GM18873 (cell line): ENCODE measurements around the gene GPR171.

Source experiments
- ATAC-seq: cut with Tn5 transposase; IDR thresholded peaks from one replicate; pipeline ENCODE4 v1.9.1; 2021; ENCODE audit warnings: mild to moderate bottlenecking, moderate library complexity, moderate number of reproducible peaks; ENCODE audit not compliant: unreplicated experiment, low FRiP score

GPR171 gene

DNA sequence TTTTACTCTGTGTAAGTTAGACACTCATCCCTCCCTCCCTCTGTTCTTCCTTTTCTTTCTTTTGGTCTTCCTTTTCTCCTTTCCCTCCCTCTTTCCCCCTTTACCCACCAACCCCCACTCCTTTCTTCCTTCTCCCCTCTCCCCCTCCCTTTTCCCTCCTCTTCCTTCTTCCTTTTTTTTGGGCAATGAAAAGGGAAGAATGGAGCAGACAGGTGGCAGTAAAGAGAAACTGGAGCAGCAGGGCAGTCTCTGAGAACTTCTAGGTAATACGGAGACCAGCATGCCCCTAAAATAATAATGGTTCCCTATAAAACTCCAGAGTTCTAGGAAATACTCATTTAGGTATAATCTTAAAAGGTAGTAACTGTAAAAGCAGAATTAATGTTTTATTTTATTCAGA is 11.4 kb upstream of the GPR171 start:
- no peak for ATAC-seq

DNA sequence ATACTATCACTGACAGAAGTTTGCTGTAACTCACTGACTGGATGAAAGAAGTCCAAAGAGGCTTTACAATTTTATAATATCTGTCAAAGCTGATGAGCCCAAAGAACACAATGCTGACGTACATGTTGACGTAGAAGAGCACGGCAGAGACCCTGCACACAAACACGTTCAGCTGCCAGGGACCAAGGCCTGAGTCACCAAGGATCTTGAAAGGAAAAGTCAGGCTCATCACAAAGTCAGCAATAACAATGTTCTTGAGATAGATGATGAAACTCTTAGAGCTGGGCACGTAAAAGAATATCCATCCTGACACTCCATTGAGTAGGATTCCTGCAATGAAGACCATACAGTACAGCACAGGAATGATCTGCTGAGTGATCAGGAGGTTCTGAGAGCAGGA is 10.9 kb upstream of the GPR171 start:
- ATAC-seq, result no peak

- ATAC-seq, result no peak
Observed at GRCh38 chr3:151213151-151213550, 10.1 kb upstream of the GPR171 start.

- no peak for ATAC-seq
Observed at GRCh38 chr3:151210676-151211381, 7.8 kb upstream of the GPR171 start.

DNA sequence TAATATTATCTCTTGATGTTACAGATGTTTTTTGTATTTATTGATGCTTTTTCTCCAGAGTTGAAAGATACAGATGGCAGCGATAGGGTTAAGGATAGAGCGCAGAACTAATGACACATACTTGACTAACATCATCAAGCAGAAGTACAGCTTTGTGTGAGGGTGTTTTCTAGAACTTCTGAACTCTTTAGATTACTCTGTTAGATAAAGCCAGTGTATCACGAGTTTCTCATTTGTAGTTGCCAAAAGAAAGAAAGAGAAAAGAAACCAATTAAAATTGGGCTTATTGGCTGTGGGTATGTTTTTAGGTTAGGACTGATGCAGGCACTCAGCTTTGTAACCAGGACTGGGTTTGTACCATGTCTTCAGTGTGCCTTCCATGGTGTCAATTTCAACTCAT is 6.6 kb upstream of the GPR171 start:
- ATAC-seq, result no peak

GRCh38 chr3:151206201-151206600 is 3.2 kb upstream of the GPR171 start:
- ATAC-seq, result no peak

DNA sequence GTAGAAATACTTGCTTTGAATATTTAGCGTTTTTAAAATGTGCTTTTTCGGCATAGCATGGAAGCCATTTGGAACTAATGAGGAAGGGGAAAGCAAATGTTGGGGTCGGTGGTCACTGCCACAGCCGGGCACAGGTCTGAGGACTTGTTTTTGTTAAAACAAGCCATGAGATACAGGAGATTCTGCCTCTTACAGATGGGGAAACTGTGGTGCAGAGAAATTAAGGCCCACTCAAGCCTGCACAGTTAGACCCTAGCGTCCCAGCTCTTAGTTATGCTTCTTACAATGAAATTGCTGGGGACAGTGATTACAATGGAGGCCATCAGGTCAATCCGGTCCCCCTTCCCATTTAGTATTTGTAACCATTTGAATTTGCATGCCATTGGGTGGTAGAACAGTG is 2.5 kb upstream of the GPR171 start:
- no peak for ATAC-seq

DNA sequence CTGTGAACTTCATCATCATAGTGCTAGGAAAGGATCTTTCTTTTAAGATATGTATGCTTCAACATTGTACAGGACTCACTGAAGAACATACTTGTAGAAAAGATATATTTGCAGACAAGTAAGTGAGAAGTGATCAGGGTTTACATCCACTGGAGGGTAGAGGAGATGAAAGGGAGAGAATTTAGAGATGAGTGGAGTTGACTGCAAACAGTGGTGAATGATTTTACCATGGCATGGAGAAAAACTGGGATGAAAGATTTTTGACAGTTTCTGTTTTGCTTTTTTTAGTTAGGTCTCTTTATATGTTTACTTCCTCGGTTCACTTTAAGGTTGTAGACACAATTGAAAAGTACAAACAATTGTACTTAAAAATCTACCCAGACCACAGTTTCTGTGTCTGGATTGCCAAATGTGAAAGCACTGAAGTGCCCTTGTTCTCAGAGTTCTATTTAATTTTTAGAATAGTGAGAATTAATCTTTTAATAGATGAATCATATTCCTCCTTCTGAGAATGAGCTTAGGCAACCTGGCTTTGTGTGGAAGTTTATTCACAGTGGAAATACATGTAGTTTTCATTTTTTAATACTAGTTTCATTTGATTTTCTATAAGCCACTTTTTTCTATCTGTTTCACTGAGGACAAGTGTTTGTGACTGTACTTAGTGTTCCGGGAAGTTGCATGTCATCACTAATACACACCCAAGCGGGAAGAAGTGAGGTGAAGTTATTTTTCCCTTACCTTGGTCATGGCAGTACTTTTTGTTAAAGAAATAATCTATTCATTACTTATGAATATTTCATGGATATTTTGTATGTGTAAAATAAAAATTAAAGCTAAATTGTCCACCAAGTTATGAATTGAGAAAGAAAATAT is 1.8 kb upstream of the GPR171 start:
- ATAC-seq, result no peak

DNA sequence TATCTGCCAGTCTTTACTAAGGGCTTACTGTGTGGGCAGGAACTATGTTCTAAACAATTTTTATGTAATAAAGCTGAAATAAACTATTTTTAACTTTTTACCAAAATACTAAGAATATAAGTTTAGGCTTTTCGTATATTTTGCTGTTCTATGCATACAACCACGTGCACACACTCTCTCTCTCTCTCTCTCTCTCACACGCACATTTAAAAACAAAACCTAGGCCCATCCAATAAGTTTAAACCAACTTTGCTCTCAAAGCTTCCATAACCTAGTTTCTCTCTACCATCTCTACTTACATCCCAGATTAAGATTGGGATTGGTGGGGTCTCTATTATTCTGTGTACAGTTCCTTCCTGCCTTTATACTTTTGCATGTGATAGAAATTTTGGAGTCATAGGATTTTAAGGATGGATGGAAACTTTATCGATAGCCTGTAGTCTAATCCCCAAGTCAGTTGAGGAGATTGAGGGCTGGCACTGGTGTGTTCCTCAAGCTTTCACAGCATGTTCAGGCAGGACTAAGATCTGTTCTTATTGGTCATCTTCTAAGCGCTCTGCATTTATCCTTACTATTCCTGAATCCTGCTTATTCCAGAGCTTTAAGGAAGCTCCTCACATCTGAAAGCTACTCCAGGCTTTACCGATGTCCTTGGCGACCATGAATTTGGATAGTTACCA is 1.8 kb downstream of the GPR171 start:
- no peak for ATAC-seq

- ATAC-seq, result no peak
Observed at GRCh38 chr3:151200586-151200985, 2.4 kb downstream of the GPR171 start.

- ATAC-seq, result no peak
Observed at GRCh38 chr3:151199554-151200438, 3.2 kb downstream of the GPR171 start.

- no peak for ATAC-seq
Observed at GRCh38 chr3:151198849-151199248, 4.2 kb downstream of the GPR171 start.

DNA sequence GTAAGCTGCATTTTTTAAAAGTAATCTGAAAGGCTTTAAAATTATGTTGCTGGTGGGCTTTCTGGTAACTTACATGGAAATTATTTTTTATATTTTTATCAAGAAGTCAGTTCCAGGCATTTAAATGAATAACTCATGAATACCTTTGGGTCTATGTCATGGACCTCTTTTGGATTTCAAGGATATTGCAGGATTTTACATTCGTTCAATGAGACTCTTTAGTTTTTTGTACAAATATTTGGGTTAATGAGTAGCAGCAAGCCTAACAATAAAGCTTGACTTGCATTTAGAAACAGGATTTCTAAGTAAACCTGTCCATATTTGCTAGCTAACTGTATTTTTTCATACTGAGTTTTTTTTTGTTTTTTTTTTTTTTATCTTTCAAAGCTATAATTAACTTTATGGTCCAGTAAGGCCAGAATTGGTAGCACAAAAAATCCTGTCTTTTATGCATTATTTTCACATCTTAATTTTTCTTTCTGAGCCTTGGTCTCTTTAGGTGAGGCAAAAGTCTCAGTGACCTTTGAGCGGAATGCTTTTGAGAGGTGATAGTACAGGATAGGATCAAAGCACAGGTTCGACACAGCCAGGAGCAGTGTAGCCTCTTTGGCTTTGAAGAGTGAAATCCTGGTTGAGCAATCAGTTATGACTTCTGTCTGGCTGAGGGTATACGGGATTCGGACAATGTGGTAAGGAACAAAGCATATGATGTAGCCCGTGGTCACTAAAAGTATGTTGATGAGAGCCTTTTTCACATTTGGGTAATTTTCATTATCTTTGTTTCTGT is 4.8 kb downstream of the GPR171 start:
- ATAC-seq, result no peak

DNA sequence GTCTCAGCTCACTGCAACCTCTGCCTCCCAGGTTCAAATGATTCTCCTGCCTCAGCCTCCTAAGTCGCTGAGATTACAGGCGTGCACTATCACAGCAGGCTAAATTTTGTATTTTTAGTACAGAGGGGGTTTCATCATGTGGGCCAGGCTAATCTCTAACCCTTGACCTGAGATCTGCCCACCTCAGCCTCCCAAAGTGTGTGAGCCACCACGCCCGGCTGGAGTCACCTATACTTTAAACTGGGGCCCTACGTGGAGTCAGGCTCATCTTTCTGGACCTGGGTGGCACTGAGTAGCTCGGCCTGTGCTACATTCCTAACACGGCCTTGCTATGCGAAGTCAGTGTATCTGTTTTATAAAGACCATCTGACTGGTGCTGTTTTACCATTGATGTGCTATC is 5.8 kb downstream of the GPR171 start:
- no peak for ATAC-seq

- no peak for ATAC-seq
Observed at GRCh38 chr3:151196434-151196833, 6.6 kb downstream of the GPR171 start.

DNA sequence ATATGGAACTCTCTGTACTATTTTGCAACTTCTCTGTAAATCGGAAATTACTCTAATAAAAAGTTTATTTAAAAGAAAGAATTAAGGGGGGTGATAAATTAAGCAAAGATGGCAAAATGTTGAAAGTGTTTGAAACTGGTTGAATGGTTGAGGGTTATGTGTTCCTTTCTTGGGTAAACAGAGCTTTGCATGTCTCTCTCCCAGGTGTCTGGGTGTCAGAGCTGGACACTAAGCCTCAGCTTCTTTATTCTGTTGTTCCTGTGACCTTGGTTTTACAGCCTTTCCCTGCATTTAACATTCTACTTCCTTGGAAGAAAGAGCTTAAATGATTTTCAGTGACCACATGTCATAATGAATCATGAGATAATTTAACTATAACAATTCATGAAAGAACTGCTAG is 7.2 kb downstream of the GPR171 start:
- no peak for ATAC-seq

DNA sequence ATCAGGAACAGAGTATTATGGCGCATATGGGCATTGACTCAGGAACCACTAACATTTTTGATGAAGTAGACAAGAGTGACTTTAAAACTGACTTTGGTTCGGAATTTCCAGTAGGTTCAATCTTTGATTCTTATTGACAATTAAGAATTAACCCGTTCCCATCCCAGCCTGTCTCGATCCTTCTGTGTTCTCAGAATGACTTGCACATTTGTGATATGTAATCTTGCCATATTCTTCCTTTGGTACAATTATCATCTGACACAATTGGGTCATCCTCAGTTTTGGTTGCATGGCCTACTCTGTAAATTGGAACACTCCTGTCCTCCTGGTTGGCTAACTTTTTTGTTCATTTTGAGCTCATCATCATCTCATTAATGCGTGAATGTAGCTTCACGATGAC is 10.5 kb downstream of the GPR171 start:
- no peak for ATAC-seq

DNA sequence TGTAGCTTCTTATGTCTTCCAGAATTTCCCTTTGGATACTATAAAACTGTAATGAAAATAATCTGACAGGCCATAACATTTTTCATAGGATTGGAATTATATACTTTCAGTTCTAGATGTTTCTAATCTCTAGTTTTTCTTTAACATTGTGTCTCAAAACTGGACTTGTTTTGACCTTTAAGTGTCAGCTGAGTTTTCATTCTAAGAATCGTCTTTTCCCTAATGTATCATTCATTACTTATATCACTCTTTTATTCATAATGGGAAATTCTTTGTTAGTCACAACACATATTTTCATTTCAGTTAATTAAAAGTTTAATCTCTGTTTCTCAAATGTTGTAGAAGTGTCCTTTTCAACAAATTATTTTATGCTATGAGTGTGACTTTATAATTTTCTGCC is 11.9 kb downstream of the GPR171 start:
- ATAC-seq, result no peak

GRCh38 chr3:151183265-151183671 is 19.7 kb downstream of the GPR171 start:
- no peak for ATAC-seq
